Chondrocyte (in vitro differentiated cells): ENCODE data around the gene RAC2. TPM values are rescaled to one million over a fixed set of nuclear protein-coding genes. Genes with fewer than 3 reads are reported as not detected.

ENCODE experiments used
- DNase-seq: peaks from one replicate; pipeline ENCODE4 v3.0.0; 2021; ENCODE audit warnings: mixed read lengths, low spot score
- H3K27ac Mint-ChIP-seq: one replicate; pipeline ENCODE4 v1.8.0; 2021; ENCODE audit warnings: mild to moderate bottlenecking, moderate library complexity, mixed read lengths; ENCODE audit not compliant: unreplicated experiment
- H3K27me3 Mint-ChIP-seq: 2 replicates; pipeline ENCODE4 v1.8.0; 2021; ENCODE audit warnings: low read depth, mixed read lengths
- H3K36me3 Mint-ChIP-seq: 2 replicates; pipeline ENCODE4 v1.8.0; 2021; ENCODE audit warnings: low read depth, mixed read lengths
- H3K4me1 Mint-ChIP-seq: 2 replicates; pipeline ENCODE4 v1.8.0; 2021; ENCODE audit warnings: low read depth, mild to moderate bottlenecking, mixed read lengths
- H3K4me3 Mint-ChIP-seq: one replicate; pipeline ENCODE4 v1.8.0; 2021; ENCODE audit warnings: mild to moderate bottlenecking, moderate library complexity, mixed read lengths; ENCODE audit not compliant: unreplicated experiment
- H3K9me3 Mint-ChIP-seq: 2 replicates; pipeline ENCODE4 v1.8.0; 2021; ENCODE audit warnings: low read depth, mixed read lengths
- CTCF ChIP-seq: fragments of 200-600 bp; sonication (generic); IDR thresholded peaks from 2 replicates; pipeline ENCODE4 v1.5.0; 2021; ENCODE audit warnings: antibody characterized with exemption, mild to moderate bottlenecking, moderate library complexity
- total RNA-seq: library from RNA; stranded (reverse); gene quantifications from 3 replicates; pipeline ENCODE4 v1.2.1, GENCODE V29; 2021

RAC2 gene
- total RNA-seq, 1 donor from 2014 or later: 0.20 TPM

GRCh38 chr22:37213218-37213855 lies 30.7 kb downstream of the RAC2 start:
- H3K27ac Mint-ChIP-seq: no peak overlapping the region
- H3K9me3 Mint-ChIP-seq: no peaks in the 10 kb centered on the region
- H3K36me3 Mint-ChIP-seq: no peaks in the 10 kb centered on the region
- H3K27me3 Mint-ChIP-seq: peaks cover 28% of the 10 kb centered on the region
- peaks cover 10% of the 10 kb centered on the region for H3K4me1 Mint-ChIP-seq
- H3K4me3 Mint-ChIP-seq: no peak overlapping the region
- TF ChIP-seq CTCF: no peak
- peak; percentile 68 for DNase-seq

- peaks cover 10% of the 10 kb centered on the region for H3K4me1 Mint-ChIP-seq
- H3K4me3 Mint-ChIP-seq: no peak within 1 kb of the TSS
- DNase-seq: peak; percentile 85
- H3K27ac Mint-ChIP-seq: no peak within 1 kb of the TSS
- H3K36me3 Mint-ChIP-seq: no peaks in the 10 kb centered on the region
- H3K9me3 Mint-ChIP-seq: no peaks in the 10 kb centered on the region
- H3K27me3 Mint-ChIP-seq: peaks cover 24% of the 10 kb centered on the region
- no peak for TF ChIP-seq CTCF
Observed at GRCh38 chr22:37212174-37212906, 31.7 kb downstream of the RAC2 start, which contains the start of gene SSTR3. Gene SSTR3 (minus strand): TSS chr22:37212477. CDS start chr22:37207803, 4,674 bp downstream.

- no peak overlapping the region for H3K4me3 Mint-ChIP-seq
- peak; percentile 85 for DNase-seq
- no peak overlapping the region for H3K27ac Mint-ChIP-seq
- H3K9me3 Mint-ChIP-seq: no peaks in the 10 kb centered on the region
- H3K36me3 Mint-ChIP-seq: no peaks in the 10 kb centered on the region
- H3K4me1 Mint-ChIP-seq: peaks cover 10% of the 10 kb centered on the region
- H3K27me3 Mint-ChIP-seq: peaks cover 20% of the 10 kb centered on the region
- TF ChIP-seq CTCF: no peak
Observed at GRCh38 chr22:37211866-37212173, 32.2 kb downstream of the RAC2 start.

GRCh38 chr22:37211075-37211865 lies 32.8 kb downstream of the RAC2 start:
- DNase-seq: peak; percentile 51
- Mint-ChIP-seq H3K36me3 (no peaks in the 10 kb centered on the region), H3K27ac (no peak overlapping the region), H3K9me3 (no peaks in the 10 kb centered on the region), H3K4me1 (peaks cover 10% of the 10 kb centered on the region), H3K27me3 (peaks cover 15% of the 10 kb centered on the region), H3K4me3 (no peak overlapping the region)
- no peak for TF ChIP-seq CTCF
